WI38 (cell line): ENCODE measurements around the gene MRPS18B.
A peak's percentile ranks its signal among the peaks of the same experiment; 100 is the strongest.

Experiments used
- H3K4me3 ChIP-seq: 2 replicates; pipeline ENCODE4 v1.5.1; 2011; ENCODE audit warnings: low read depth, mild to moderate bottlenecking, control low read depth, low read length
- CTCF ChIP-seq: IDR thresholded peaks from 2 replicates; pipeline ENCODE4 v1.5.1; 2012; ENCODE audit warnings: low read depth, mild to moderate bottlenecking, control low read depth, low read length

The MRPS18B gene

GRCh38 chr6:30614044-30614842 is 3.4 kb upstream of the MRPS18B start:
- TF ChIP-seq CTCF, result no peak
- H3K4me3 ChIP-seq, result peak overlapping the region; percentile 97

DNA sequence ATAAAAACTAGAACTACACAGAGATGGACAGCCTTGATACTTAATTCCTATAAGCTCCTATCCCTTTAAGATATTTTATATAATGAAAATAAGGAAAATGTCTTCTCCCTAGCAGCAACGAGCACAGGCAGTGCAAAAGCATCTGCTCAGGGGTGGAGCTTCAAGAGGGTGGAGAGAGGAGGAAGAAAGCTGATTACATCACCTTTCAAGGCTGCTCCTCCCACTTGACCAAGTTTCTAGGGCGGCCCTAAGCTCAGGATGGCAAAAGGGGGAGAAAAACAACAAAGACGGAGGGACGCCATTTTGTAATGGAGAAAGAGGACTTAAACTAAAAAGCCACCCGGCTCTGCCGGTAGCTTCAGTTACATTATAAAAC is 2.8 kb upstream of the MRPS18B start:
- no peak for TF ChIP-seq CTCF
- peak overlapping the region; percentile 97 for H3K4me3 ChIP-seq

- no peak for TF ChIP-seq CTCF
- H3K4me3 ChIP-seq, result peak overlapping the region; percentile 97
These were observed 2.3 kb upstream of the MRPS18B start for GRCh38 chr6:30615219-30615957.

DNA sequence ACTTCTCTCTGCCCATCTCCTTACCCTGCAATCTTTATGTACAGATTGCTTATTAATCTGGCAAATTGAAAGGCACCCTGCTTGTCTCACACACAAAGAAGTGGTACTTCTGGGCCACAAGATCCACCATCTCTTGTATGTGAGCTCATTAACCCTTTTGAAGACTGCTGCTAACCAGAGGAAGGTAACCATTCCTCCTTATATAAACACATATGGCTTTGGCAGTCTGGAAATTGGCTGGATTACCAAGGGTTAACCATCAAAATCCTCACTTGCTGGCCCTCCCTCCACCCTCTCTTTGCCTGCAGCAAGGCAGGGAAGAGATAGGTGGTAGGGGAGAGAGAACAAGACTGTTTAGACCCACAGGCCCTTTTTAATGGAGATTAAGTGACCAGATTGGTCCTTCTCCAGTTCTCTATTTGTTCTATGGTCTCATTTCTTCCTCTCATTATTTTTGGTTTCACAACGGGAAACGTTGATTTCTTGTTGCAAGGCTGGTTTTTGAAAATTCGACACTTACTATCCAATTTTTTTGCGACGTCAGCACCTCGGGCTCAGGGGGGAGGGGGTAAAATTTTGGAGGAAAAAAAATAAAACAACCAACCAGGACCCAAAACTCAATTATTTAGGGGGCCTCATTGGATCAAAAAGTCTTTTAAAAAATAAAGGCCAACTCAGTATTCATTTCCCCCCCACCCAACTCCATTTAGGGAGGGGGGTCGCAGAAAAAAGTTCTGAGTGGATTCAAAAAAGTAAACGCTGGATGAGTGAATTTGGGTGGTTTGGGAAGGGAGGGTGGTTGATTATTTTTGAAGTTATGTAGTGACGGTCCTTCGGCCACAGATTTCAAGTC is 1.5 kb upstream of the MRPS18B start:
- H3K4me3 ChIP-seq, result peak overlapping the region; percentile 97
- no peak for TF ChIP-seq CTCF

- no peak for TF ChIP-seq CTCF
- H3K4me3 ChIP-seq, result peak within 1 kb of the TSS; percentile 97
These were observed 652 bp upstream of the MRPS18B start, which contains the start of gene PPP1R10 for GRCh38 chr6:30616811-30617564. Gene PPP1R10, minus strand, starts transcription at chr6:30617243. Its CDS starts 7,299 bp downstream, at chr6:30609944.

- peak overlapping the region; percentile 73 for H3K4me3 ChIP-seq
- no peak for TF ChIP-seq CTCF
These were observed 694 bp downstream of the MRPS18B start for GRCh38 chr6:30618270-30618797.
